ENCODE measurements around the gene ANKMY1. TPM values are rescaled to one million over a fixed set of nuclear protein-coding genes. Genes with fewer than 3 reads are reported as not detected.
A peak's percentile ranks its signal among the peaks of the same experiment; 100 is the strongest.

Gene ANKMY1
- total and polyA plus RNA-seq, 2 experiments from 2014 or later: 5.1 to 10.1 TPM

- H3K4me1 ChIP-seq (ENCODE audit: insufficient read depth): peaks cover 26% of the 10 kb centered on the region
- DNase-seq: no peak
- no peaks in the 10 kb centered on the region for H4K20me1 ChIP-seq (ENCODE audit: insufficient read depth)
- H3K9me3 ChIP-seq (ENCODE audit: low read depth): no peaks in the 10 kb centered on the region
- H3K36me3 ChIP-seq (ENCODE audit: low read depth): no peaks in the 10 kb centered on the region
- H3K9me2 ChIP-seq (ENCODE audit: insufficient read depth): no peaks in the 10 kb centered on the region
- peaks cover 32% of the 10 kb centered on the region for H3F3A ChIP-seq (ENCODE audit: insufficient read depth)
- peaks cover 29% of the 10 kb centered on the region for H3K79me2 ChIP-seq (ENCODE audit: insufficient read depth)
- peak overlapping the region; percentile 69 for H3K4me3 ChIP-seq
- H3K27ac ChIP-seq: no peak overlapping the region
- in situ Hi-C loops (cut with MboI): no loop called here
- H3K9ac ChIP-seq: peak overlapping the region; percentile 77; the same call in 1 of the 2 replicates
- no peak overlapping the region for H2AFZ ChIP-seq
- H3K27me3 ChIP-seq (replicated peaks; ENCODE audit: insufficient read depth): no peaks in the 10 kb centered on the region
- H3K4me2 ChIP-seq (ENCODE audit: unreplicated experiment): peak overlapping the region; percentile 77
- TF ChIP-seq EZH2phosphoT487 (IDR thresholded peaks at IDR 0.05; ENCODE audit: insufficient read depth, low read depth) (no peak), EZH2 (IDR thresholded peaks at IDR 0.05; ENCODE audit: insufficient read depth, poor library complexity, severe bottlenecking) (no peak)
- WGBS, 2 experiments (ENCODE audit: low coverage in 1 of 2, low lambda C conversion rate in 2 of 2, missing lambda C conversion rate in 2 of 2): 71 to 74% methylated on average over 17 to 18 of the region's 18 CpGs
Observed at GRCh38 chr2:240558236-240558761, 511 bp upstream of the ANKMY1 start.

DNA sequence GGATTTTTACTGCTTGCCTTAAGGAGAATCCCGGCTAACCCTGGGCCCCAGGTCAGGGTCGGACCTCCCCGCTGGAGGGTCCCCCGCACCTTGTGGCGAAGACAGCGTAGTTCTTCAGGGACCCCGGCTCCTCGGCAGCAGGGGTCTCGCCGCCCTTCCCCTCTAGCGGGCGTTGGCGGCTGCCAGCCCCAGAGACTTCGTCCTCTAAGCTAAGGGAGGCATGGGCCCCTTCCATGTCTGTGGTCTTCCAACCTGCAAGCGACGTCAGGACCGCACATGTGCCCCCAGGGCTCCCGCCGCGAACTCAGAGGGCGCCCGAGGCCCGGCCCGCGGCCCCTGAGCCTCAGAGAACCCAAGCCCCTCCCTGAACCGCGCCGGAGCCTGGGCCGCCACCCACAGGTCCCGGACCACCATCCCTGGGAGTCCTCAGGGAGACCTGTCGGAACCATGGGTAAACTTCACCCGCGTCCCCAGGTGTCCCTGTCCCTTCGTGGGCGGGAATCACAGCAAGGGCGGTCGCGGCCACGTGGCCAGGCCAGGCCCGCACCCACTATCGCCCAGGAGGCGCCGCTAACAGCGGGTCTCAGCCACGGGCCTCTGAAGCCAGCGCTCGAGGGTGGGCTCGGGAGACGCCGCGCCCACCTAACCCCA, 562 bp downstream of the ANKMY1 start:
- Histone ChIP-seq H2AFZ (peak overlapping the region; percentile 70), H3K27me3 (replicated peaks; ENCODE audit: insufficient read depth) (no peaks in the 10 kb centered on the region), H3K36me3 (ENCODE audit: low read depth) (no peaks in the 10 kb centered on the region), H3K9ac (peak overlapping the region; percentile 77), H4K20me1 (ENCODE audit: insufficient read depth) (no peaks in the 10 kb centered on the region), H3K4me3 (peak overlapping the region; percentile 69), H3K79me2 (ENCODE audit: insufficient read depth) (peaks cover 29% of the 10 kb centered on the region), H3K4me1 (ENCODE audit: insufficient read depth) (peaks cover 24% of the 10 kb centered on the region), H3K9me2 (ENCODE audit: insufficient read depth) (no peaks in the 10 kb centered on the region), H3K27ac (no peak overlapping the region), H3K4me2 (ENCODE audit: unreplicated experiment) (peak overlapping the region; percentile 77), H3K9me3 (ENCODE audit: low read depth) (no peaks in the 10 kb centered on the region), H3F3A (ENCODE audit: insufficient read depth) (peaks cover 23% of the 10 kb centered on the region)
- DNase-seq: peak; percentile 53
- WGBS, 2 experiments (ENCODE audit: low coverage in 1 of 2, low lambda C conversion rate in 2 of 2, missing lambda C conversion rate in 2 of 2): 7 to 14% methylated on average over 32 to 42 of the region's 51 CpGs
- TF ChIP-seq EZH2phosphoT487 (IDR thresholded peaks at IDR 0.05; ENCODE audit: insufficient read depth, low read depth) (no peak), EZH2 (IDR thresholded peaks at IDR 0.05; ENCODE audit: insufficient read depth, poor library complexity, severe bottlenecking) (no peak)
- in situ Hi-C loops (cut with MboI): no loop called here

GRCh38 chr2:240556553-240557100, 1.2 kb downstream of the ANKMY1 start:
- peak overlapping the region; percentile 69 for H3K4me3 ChIP-seq

GRCh38 chr2:240555541-240556250, 2.1 kb downstream of the ANKMY1 start:
- Histone ChIP-seq H3K27ac (no peak overlapping the region), H3K9ac (no peak overlapping the region), H3F3A (ENCODE audit: insufficient read depth) (0 out of 2 replicates have a peak, but pooled peaks cover 12% of the 10 kb centered on the region), H2AFZ (no peak overlapping the region), H3K4me1 (ENCODE audit: insufficient read depth) (peaks cover 14% of the 10 kb centered on the region; the same call in 1 of the 2 replicates), H3K36me3 (ENCODE audit: low read depth) (no peaks in the 10 kb centered on the region), H3K4me2 (ENCODE audit: unreplicated experiment) (no peak overlapping the region), H3K79me2 (ENCODE audit: insufficient read depth) (peaks cover 29% of the 10 kb centered on the region), H3K9me3 (ENCODE audit: low read depth) (no peaks in the 10 kb centered on the region), H3K4me3 (no peak overlapping the region), H3K9me2 (ENCODE audit: insufficient read depth) (no peaks in the 10 kb centered on the region), H3K27me3 (replicated peaks; ENCODE audit: insufficient read depth) (no peaks in the 10 kb centered on the region), H4K20me1 (ENCODE audit: insufficient read depth) (no peaks in the 10 kb centered on the region)
- TF ChIP-seq EZH2 (IDR thresholded peaks at IDR 0.05; ENCODE audit: insufficient read depth, poor library complexity, severe bottlenecking): no peak
- no peak for TF ChIP-seq EZH2phosphoT487 (IDR thresholded peaks at IDR 0.05; ENCODE audit: insufficient read depth, low read depth)
- no peak for DNase-seq
- WGBS, 2 experiments (ENCODE audit: low coverage in 1 of 2, low lambda C conversion rate in 2 of 2, missing lambda C conversion rate in 2 of 2): 94 to 95% methylated on average over 15 of the region's 16 CpGs
- in situ Hi-C loops (cut with MboI): no loop called here

More at GRCh38 chr2:240556553-240557100, 1.2 kb downstream of the ANKMY1 start:
- TF ChIP-seq EZH2phosphoT487 (IDR thresholded peaks at IDR 0.05; ENCODE audit: insufficient read depth, low read depth) (no peak), EZH2 (IDR thresholded peaks at IDR 0.05; ENCODE audit: insufficient read depth, poor library complexity, severe bottlenecking) (no peak)
- Histone ChIP-seq H3K9me3 (ENCODE audit: low read depth) (no peaks in the 10 kb centered on the region), H3K27ac (no peak overlapping the region), H3K36me3 (ENCODE audit: low read depth) (no peaks in the 10 kb centered on the region), H3K27me3 (replicated peaks; ENCODE audit: insufficient read depth) (no peaks in the 10 kb centered on the region), H3K9me2 (ENCODE audit: insufficient read depth) (no peaks in the 10 kb centered on the region), H2AFZ (peak overlapping the region; percentile 70), H3K4me1 (ENCODE audit: insufficient read depth) (peaks cover 18% of the 10 kb centered on the region), H3K4me2 (ENCODE audit: unreplicated experiment) (peak overlapping the region; percentile 77), H3F3A (ENCODE audit: insufficient read depth) (peaks cover 17% of the 10 kb centered on the region), H3K9ac (peak overlapping the region; percentile 77), H4K20me1 (ENCODE audit: insufficient read depth) (no peaks in the 10 kb centered on the region), H3K79me2 (ENCODE audit: insufficient read depth) (peaks cover 29% of the 10 kb centered on the region)
- in situ Hi-C loops (cut with MboI): no loop called here
- WGBS, 2 experiments (ENCODE audit: low coverage in 1 of 2, low lambda C conversion rate in 2 of 2, missing lambda C conversion rate in 2 of 2): 47 to 48% methylated on average over 9 of the region's 9 CpGs
- peak; percentile 75 for DNase-seq
